NCI-H748 treated with DMSO at 0.1 percent for 48 hours (cell line): ENCODE results near the gene RBAK.
"Not testable (repeated sequence)": the region's sequence is repeated elsewhere in the genome, so short reads cannot be mapped to it uniquely, and the experiment has no call there.

Experiments
- DNase-seq: peaks from one replicate; lab custom pipeline; 2025; lab: John Stamatoyannopoulos, UW

RBAK gene

GRCh38 chr7:5051731-5052130, 6.1 kb downstream of the RBAK start:
- DNase-seq: not testable (repeated sequence)

GRCh38 chr7:5053175-5053574, 7.5 kb downstream of the RBAK start:
- DNase-seq: no peak

GRCh38 chr7:5063698-5064097, 18.0 kb downstream of the RBAK start:
- DNase-seq: no peak

- DNase-seq: no peak
These were observed 18.9 kb downstream of the RBAK start for GRCh38 chr7:5064391-5065106.

GRCh38 chr7:5065107-5065407, 19.4 kb downstream of the RBAK start:
- DNase-seq: no peak

- no peak for DNase-seq
These were observed 22.9 kb downstream of the RBAK start for GRCh38 chr7:5068521-5068920.

GRCh38 chr7:5070206-5070605, 24.5 kb downstream of the RBAK start:
- DNase-seq: no peak

GRCh38 chr7:5075187-5075586, 29.5 kb downstream of the RBAK start:
- DNase-seq: not testable (repeated sequence)

- DNase-seq: no peak
These were observed 32.1 kb downstream of the RBAK start for GRCh38 chr7:5077740-5078139.

- no peak for DNase-seq
These were observed 37.1 kb downstream of the RBAK start for GRCh38 chr7:5082806-5083205.

GRCh38 chr7:5083311-5083711, 37.7 kb downstream of the RBAK start:
- no peak for DNase-seq

- no peak for DNase-seq
These were observed 40.6 kb downstream of the RBAK start for GRCh38 chr7:5086256-5086655.

- not testable (repeated sequence) for DNase-seq
These were observed 42.7 kb downstream of the RBAK start for GRCh38 chr7:5088228-5088833.

GRCh38 chr7:5088906-5089305, 43.2 kb downstream of the RBAK start:
- no peak for DNase-seq

GRCh38 chr7:5093948-5094347, 48.3 kb downstream of the RBAK start:
- no peak for DNase-seq

- no peak for DNase-seq
These were observed 49.0 kb downstream of the RBAK start for GRCh38 chr7:5094641-5095040.

- no peak for DNase-seq
These were observed 70.7 kb downstream of the RBAK start for GRCh38 chr7:5116359-5116758.

- no peak for DNase-seq
These were observed 71.7 kb downstream of the RBAK start for GRCh38 chr7:5117095-5117970.
